ENCODE measurements around the gene ZNF668.

Gene ZNF668

DNA sequence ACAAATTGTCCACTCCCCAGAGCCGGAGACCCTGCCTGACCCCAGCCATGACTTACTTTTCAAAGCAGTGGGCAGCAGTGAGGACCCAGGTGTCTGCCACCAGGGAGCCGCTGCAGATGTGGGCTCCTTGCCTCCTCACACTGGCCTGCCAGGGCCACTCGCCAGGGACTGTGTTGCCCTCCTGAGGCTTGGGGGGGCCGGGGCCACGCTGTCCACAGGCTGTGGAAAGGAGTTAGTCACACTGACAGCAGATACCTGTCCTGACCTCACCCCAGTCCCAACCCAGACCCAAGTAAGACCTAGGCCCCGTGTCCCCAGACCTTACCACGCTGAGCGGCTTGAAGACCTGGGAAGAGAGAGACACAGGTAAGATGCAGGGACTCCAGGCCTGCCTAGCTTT, 13.4 kb upstream of the ZNF668 start:
- H3K4me3 ChIP-seq (ENCODE audit: low read length in 2 of 2), result no peak overlapping the region
- H3K4me1 ChIP-seq (ENCODE audit: control insufficient read depth in 2 of 2, insufficient read depth in 2 of 2, low read length in 2 of 2), result no peaks in the 10 kb centered on the region
- H3K9ac ChIP-seq (ENCODE audit: low read depth in 1 of 2, low read length in 2 of 2), result no peak overlapping the region
- H3K9me3 ChIP-seq (ENCODE audit: control insufficient read depth in 2 of 2, low read length in 2 of 2), result no peaks in the 10 kb centered on the region
- H3K36me3 ChIP-seq (ENCODE audit: control insufficient read depth in 2 of 2, insufficient read depth in 2 of 2, low read length in 2 of 2), result peaks cover 9 to 17% of the 10 kb centered on the region in 2 donors
- no peak overlapping the region for H3K27ac ChIP-seq (ENCODE audit: low read depth in 2 of 2, low read length in 2 of 2)
- H3K27me3 ChIP-seq (ENCODE audit: control insufficient read depth in 2 of 2, insufficient read depth in 2 of 2, low read length in 2 of 2), result no peaks in the 10 kb centered on the region

DNA sequence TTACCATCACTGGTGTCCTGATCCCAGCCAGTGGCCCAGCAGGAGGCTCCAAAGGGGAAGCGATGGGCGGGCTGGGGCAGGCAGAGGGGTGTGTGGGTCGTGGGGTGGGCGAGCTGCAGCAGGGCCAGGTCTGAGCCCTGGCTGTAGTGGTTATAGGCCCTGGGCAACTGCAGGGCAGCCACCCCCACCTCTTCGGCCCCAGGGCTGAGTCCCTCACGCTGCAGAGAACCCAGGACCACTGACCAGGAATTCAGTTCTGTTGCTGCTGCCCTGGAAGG, 12.5 kb upstream of the ZNF668 start:
- Histone ChIP-seq H3K4me3 (ENCODE audit: low read length in 2 of 2) (no peak overlapping the region), H3K27me3 (ENCODE audit: control insufficient read depth in 2 of 2, insufficient read depth in 2 of 2, low read length in 2 of 2) (no peaks in the 10 kb centered on the region), H3K9ac (ENCODE audit: low read depth in 1 of 2, low read length in 2 of 2) (no peak overlapping the region), H3K36me3 (ENCODE audit: control insufficient read depth in 2 of 2, insufficient read depth in 2 of 2, low read length in 2 of 2) (peaks cover 12 to 17% of the 10 kb centered on the region in 2 donors), H3K27ac (ENCODE audit: low read depth in 2 of 2, low read length in 2 of 2) (no peak overlapping the region), H3K9me3 (ENCODE audit: control insufficient read depth in 2 of 2, low read length in 2 of 2) (no peaks in the 10 kb centered on the region), H3K4me1 (ENCODE audit: control insufficient read depth in 2 of 2, insufficient read depth in 2 of 2, low read length in 2 of 2) (no peaks in the 10 kb centered on the region)

DNA sequence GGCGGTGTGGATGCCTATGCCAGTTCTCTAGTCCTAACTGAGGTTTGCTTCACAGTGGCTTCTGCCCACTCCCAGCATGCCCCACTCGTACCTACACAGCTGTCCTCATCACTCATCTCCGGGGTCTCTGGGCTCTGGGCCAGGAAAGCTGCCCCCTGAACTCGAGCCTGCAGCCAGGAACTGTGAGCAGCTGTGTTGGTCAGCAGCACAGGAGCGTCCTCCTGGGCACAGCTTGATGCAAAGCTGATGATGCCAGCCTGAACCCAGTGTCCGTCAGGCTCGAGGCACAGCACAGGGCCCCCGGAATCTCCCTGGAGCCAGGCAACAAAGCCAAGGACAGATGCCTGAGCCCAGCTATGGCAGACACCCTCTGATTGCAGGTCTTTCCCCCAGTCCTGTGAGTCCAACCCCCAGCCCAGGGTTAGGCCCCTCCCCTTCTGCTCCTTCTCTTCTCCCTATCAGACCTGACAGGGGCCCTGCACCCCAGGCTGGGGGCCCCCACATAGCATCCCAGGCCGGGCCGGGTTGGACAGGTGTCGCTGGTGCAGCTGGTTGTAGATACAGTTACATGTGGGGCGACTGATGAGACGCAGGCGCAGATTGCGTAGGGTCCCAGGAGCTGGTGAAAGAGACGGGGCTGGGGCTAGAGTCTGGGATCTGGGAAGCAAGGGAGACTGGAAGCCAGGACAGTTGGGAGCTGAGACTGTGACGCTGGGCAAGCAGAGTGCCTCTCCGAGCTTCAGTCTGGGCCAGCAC, 12.0 kb upstream of the ZNF668 start:
- no peak overlapping the region for H3K4me3 ChIP-seq (ENCODE audit: low read length in 2 of 2)
- H3K4me1 ChIP-seq (ENCODE audit: control insufficient read depth in 2 of 2, insufficient read depth in 2 of 2, low read length in 2 of 2), result no peaks in the 10 kb centered on the region
- H3K36me3 ChIP-seq (ENCODE audit: control insufficient read depth in 2 of 2, insufficient read depth in 2 of 2, low read length in 2 of 2), result peaks cover 11 to 18% of the 10 kb centered on the region in 2 donors
- no peak overlapping the region for H3K27ac ChIP-seq (ENCODE audit: low read depth in 2 of 2, low read length in 2 of 2)
- H3K9me3 ChIP-seq (ENCODE audit: control insufficient read depth in 2 of 2, low read length in 2 of 2), result no peaks in the 10 kb centered on the region
- no peak overlapping the region for H3K9ac ChIP-seq (ENCODE audit: low read depth in 1 of 2, low read length in 2 of 2)
- no peaks in the 10 kb centered on the region for H3K27me3 ChIP-seq (ENCODE audit: control insufficient read depth in 2 of 2, insufficient read depth in 2 of 2, low read length in 2 of 2)

DNA sequence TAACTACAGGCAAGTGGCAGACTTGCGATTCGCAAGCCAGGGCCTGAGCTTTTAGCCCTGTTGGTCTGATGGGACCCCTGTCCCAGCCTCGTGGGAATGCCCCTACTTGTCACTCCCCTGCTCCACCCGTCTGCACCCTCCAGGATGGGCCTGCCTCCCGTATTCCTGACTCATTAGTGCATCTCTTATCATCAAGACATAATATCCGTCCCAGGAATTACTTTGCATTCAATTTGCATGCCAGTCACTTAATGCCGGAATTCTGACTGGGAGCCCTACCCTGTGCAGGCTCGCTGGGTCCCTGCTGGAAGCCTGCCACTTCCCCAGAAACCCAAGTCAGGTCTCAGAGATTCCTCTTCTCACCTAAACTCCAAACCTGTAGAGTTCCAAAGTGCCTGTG, 11.4 kb upstream of the ZNF668 start:
- Histone ChIP-seq H3K9ac (ENCODE audit: low read depth in 1 of 2, low read length in 2 of 2) (no peak overlapping the region), H3K36me3 (ENCODE audit: control insufficient read depth in 2 of 2, insufficient read depth in 2 of 2, low read length in 2 of 2) (peaks cover 15 to 19% of the 10 kb centered on the region in 2 donors), H3K9me3 (ENCODE audit: control insufficient read depth in 2 of 2, low read length in 2 of 2) (no peaks in the 10 kb centered on the region), H3K4me1 (ENCODE audit: control insufficient read depth in 2 of 2, insufficient read depth in 2 of 2, low read length in 2 of 2) (no peaks in the 10 kb centered on the region), H3K4me3 (ENCODE audit: low read length in 2 of 2) (no peak overlapping the region), H3K27me3 (ENCODE audit: control insufficient read depth in 2 of 2, insufficient read depth in 2 of 2, low read length in 2 of 2) (no peaks in the 10 kb centered on the region), H3K27ac (ENCODE audit: low read depth in 2 of 2, low read length in 2 of 2) (no peak overlapping the region)

DNA sequence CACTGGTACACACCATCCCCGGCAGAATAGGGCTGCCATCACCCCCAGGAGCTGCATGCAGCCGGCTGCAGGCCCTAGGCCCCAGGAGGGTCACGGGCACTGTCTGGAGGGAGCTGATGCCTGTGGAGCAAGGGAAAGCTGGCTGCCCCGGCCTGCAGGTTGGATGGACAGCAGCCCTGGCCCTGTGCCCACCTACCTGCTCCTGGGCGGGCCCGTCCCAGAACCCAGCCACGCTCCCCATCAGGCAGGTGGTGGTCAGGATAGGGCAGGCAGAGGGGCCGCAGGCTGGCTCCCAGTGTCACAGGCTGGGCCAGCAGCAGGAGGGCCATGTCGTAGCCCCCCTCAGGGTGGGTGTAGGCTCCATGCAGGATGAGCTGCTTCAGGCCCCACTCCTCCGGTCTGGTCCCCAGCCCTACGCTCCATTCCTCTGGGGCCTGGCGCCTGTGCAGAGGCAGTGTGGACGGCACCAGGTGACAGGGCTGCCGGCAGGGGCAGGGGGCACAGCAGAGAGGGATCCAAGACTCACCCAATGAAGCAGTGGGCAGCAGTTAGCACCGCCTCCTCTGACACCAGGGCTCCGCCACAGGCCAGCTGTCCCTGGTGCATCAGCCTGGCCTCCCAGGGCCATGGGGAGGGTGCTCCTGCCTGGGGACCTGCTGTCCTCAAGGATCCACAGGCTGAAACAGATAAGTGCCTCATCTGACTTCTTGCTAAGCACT, 10.7 kb upstream of the ZNF668 start:
- Histone ChIP-seq H3K9me3 (ENCODE audit: control insufficient read depth in 2 of 2, low read length in 2 of 2) (no peaks in the 10 kb centered on the region), H3K4me3 (ENCODE audit: low read length in 2 of 2) (no peak overlapping the region), H3K36me3 (ENCODE audit: control insufficient read depth in 2 of 2, insufficient read depth in 2 of 2, low read length in 2 of 2) (peaks cover 19 to 25% of the 10 kb centered on the region in 2 donors), H3K27ac (ENCODE audit: low read depth in 2 of 2, low read length in 2 of 2) (no peak overlapping the region), H3K27me3 (ENCODE audit: control insufficient read depth in 2 of 2, insufficient read depth in 2 of 2, low read length in 2 of 2) (no peaks in the 10 kb centered on the region), H3K9ac (ENCODE audit: low read depth in 1 of 2, low read length in 2 of 2) (no peak overlapping the region), H3K4me1 (ENCODE audit: control insufficient read depth in 2 of 2, insufficient read depth in 2 of 2, low read length in 2 of 2) (no peaks in the 10 kb centered on the region)

DNA sequence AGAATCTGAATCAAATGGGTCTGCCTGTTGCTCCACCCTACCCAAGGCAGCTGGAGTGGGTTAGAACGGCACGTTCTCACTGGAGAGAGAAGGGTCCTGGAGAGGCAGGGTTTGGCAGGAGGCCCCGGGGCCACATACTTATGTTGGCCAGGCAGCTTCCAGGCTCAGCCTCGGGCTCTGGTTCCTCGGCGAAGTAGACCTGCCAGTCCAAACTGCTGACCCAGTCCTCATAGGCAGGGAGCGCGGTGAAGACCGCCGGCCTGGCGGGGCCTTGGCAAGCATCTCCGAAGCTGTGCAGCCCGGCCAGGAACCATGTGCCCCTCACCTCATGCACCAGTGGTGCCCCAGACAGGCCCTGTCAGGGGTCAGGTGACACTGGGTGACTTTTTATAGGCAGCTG, 9.9 kb upstream of the ZNF668 start:
- Histone ChIP-seq H3K36me3 (ENCODE audit: control insufficient read depth in 2 of 2, insufficient read depth in 2 of 2, low read length in 2 of 2) (peaks cover 26 to 33% of the 10 kb centered on the region in 2 donors), H3K4me3 (ENCODE audit: low read length in 2 of 2) (no peak overlapping the region), H3K9ac (ENCODE audit: low read depth in 1 of 2, low read length in 2 of 2) (no peak overlapping the region), H3K4me1 (ENCODE audit: control insufficient read depth in 2 of 2, insufficient read depth in 2 of 2, low read length in 2 of 2) (no peaks in the 10 kb centered on the region), H3K9me3 (ENCODE audit: control insufficient read depth in 2 of 2, low read length in 2 of 2) (no peaks in the 10 kb centered on the region), H3K27me3 (ENCODE audit: control insufficient read depth in 2 of 2, insufficient read depth in 2 of 2, low read length in 2 of 2) (no peaks in the 10 kb centered on the region), H3K27ac (ENCODE audit: low read depth in 2 of 2, low read length in 2 of 2) (no peak overlapping the region)

DNA sequence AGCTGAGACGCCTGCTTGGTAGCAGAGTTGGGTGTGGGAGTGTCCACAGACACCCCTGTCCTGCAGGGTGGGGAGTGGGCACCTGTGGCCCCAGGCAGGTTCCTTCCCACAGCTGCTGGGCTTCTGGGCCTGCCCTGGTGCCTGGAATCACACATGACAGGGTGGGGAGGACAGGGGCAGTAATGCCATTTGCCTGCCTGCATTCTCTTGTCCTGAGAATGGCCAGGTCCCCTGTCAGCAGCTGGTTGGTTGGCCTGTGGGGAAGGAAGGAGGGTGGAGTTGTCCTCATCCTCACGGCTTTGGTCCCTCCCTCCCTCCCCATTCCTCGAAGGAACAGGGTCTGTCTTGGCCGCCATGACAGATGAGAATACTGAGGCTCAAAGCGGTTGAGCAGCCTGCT, 9.5 kb upstream of the ZNF668 start:
- Histone ChIP-seq H3K4me3 (ENCODE audit: low read length in 2 of 2) (no peak overlapping the region), H3K9me3 (ENCODE audit: control insufficient read depth in 2 of 2, low read length in 2 of 2) (no peaks in the 10 kb centered on the region), H3K4me1 (ENCODE audit: control insufficient read depth in 2 of 2, insufficient read depth in 2 of 2, low read length in 2 of 2) (no peaks in the 10 kb centered on the region), H3K27me3 (ENCODE audit: control insufficient read depth in 2 of 2, insufficient read depth in 2 of 2, low read length in 2 of 2) (no peaks in the 10 kb centered on the region), H3K9ac (ENCODE audit: low read depth in 1 of 2, low read length in 2 of 2) (no peak overlapping the region), H3K36me3 (ENCODE audit: control insufficient read depth in 2 of 2, insufficient read depth in 2 of 2, low read length in 2 of 2) (peaks cover 29 to 35% of the 10 kb centered on the region in 2 donors), H3K27ac (ENCODE audit: low read depth in 2 of 2, low read length in 2 of 2) (no peak overlapping the region)

DNA sequence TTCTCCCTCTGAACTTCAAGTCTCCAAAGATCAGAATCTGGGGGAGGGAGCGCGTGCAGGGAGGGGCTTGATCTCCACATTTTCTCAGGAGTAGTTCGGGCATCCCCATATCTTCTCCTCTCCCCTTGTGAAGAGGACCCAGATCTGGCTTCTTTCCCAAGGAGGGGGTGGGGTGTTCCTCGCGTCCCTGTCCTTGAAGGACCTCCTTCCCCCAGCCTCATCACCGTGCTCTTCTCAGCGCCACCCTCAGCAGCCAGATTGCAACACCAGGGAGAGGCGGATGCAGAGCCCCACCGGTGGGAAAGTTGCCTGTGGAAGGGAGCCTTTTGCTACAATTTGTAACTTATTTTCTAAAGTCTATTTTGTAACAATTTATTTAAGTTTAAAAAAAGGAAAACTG, 9.0 kb upstream of the ZNF668 start:
- Histone ChIP-seq H3K4me1 (ENCODE audit: control insufficient read depth in 2 of 2, insufficient read depth in 2 of 2, low read length in 2 of 2) (no peaks in the 10 kb centered on the region), H3K4me3 (ENCODE audit: low read length in 2 of 2) (no peak overlapping the region)

DNA sequence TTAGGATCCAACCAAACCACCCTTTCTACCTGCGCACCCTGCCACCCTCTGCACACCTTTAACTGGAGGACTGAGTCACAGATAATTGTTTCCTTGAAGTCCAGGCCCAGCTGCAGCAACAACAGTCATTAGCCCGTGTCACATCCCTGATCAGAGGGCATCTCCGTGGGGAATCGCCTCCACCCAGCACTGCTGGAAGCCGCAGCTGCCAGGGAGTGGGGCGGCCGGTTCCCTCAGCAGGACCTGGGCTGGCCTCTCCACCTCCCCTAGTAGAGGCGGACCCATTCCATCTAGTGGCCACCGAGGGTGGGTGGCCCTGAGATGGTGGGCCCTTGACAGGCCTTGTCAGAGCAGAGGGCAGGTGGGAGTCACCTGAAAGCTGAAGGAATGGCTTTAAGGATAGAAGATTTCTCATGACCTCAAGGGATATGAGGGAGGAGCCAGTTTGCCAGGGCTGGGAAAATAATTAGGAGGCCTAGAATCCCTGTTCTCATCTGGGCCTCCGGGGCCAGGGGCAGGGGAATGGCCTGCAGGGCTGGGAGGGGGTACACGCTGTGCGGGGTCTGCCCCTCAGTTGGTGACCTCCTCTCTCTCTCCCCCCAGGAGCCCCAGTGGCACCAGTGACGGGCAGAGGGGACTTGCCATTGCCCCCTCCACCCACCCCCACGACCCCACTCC, 8.5 kb upstream of the ZNF668 start:
- no peak overlapping the region for H3K4me3 ChIP-seq (ENCODE audit: low read length in 2 of 2)
- H3K4me1 ChIP-seq (ENCODE audit: control insufficient read depth in 2 of 2, insufficient read depth in 2 of 2, low read length in 2 of 2), result no peaks in the 10 kb centered on the region
- no peaks in the 10 kb centered on the region for H3K27me3 ChIP-seq (ENCODE audit: control insufficient read depth in 2 of 2, insufficient read depth in 2 of 2, low read length in 2 of 2)
- H3K27ac ChIP-seq (ENCODE audit: low read depth in 2 of 2, low read length in 2 of 2), result no peak overlapping the region
- H3K9ac ChIP-seq (ENCODE audit: low read depth in 1 of 2, low read length in 2 of 2), result no peak overlapping the region
- H3K36me3 ChIP-seq (ENCODE audit: control insufficient read depth in 2 of 2, insufficient read depth in 2 of 2, low read length in 2 of 2), result peaks cover 37 to 45% of the 10 kb centered on the region in 2 donors
- H3K9me3 ChIP-seq (ENCODE audit: control insufficient read depth in 2 of 2, low read length in 2 of 2), result no peaks in the 10 kb centered on the region

More for the DNA sequence above, 9.0 kb upstream of the ZNF668 start:
- H3K9me3 ChIP-seq (ENCODE audit: control insufficient read depth in 2 of 2, low read length in 2 of 2), result no peaks in the 10 kb centered on the region
- H3K27ac ChIP-seq (ENCODE audit: low read depth in 2 of 2, low read length in 2 of 2), result no peak overlapping the region
- no peak overlapping the region for H3K9ac ChIP-seq (ENCODE audit: low read depth in 1 of 2, low read length in 2 of 2)
- H3K27me3 ChIP-seq (ENCODE audit: control insufficient read depth in 2 of 2, insufficient read depth in 2 of 2, low read length in 2 of 2), result no peaks in the 10 kb centered on the region
- H3K36me3 ChIP-seq (ENCODE audit: control insufficient read depth in 2 of 2, insufficient read depth in 2 of 2, low read length in 2 of 2), result peaks cover 33 to 40% of the 10 kb centered on the region in 2 donors

All from mucosa of rectum (tissue), 2 donors.